SW 1271 (cell line): ENCODE results near the gene FIGNL2.

Source experiments
- DNase-seq, 2 experiments: peaks; one replicate each; lab custom pipeline; 2025; lab: John Stamatoyannopoulos, UW

Gene FIGNL2

DNA sequence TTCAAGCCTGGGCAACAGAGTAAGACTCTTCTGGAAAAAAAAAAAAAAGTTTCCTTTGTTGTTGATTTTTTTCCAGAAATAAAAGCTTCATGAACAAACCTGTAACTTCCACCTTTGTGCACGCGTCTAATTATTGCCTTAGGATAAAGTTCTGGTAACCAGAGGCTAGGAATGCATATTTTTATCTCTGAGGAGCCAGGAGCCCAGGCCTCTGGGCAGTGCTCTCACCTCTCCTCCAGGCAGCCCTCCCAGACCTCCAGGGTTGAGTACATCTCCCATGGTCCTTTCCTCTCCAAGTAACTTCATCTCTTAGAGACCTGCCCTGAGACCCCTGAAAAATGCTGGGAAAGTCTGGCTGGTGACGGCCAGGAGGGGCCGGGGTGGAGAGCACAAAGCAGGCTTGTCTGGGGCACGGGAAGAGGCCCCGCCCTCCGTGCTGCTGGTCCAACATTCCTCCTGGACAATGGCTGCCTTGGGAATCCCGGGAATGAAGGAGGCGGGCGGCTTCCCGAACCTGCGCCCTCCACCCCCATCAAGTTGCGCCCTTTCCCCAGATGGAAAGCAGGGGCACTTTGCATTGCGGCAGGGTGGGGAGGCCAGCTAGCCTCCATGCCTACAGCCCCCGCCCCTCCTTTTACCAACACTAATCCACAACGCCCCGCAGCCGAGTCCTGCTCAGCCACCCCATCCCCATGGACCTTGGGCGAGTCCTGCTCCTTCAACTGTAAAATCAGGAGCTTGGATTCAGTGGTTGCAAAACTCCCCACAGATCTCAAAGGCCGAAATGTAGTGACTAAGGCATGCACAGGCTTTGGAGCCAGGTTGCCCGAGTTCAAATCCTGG is 7.3 kb upstream of the FIGNL2 start:
- DNase-seq: no peak

GRCh38 chr12:51852404-51853137 is 4.1 kb upstream of the FIGNL2 start:
- no peak for DNase-seq

DNA sequence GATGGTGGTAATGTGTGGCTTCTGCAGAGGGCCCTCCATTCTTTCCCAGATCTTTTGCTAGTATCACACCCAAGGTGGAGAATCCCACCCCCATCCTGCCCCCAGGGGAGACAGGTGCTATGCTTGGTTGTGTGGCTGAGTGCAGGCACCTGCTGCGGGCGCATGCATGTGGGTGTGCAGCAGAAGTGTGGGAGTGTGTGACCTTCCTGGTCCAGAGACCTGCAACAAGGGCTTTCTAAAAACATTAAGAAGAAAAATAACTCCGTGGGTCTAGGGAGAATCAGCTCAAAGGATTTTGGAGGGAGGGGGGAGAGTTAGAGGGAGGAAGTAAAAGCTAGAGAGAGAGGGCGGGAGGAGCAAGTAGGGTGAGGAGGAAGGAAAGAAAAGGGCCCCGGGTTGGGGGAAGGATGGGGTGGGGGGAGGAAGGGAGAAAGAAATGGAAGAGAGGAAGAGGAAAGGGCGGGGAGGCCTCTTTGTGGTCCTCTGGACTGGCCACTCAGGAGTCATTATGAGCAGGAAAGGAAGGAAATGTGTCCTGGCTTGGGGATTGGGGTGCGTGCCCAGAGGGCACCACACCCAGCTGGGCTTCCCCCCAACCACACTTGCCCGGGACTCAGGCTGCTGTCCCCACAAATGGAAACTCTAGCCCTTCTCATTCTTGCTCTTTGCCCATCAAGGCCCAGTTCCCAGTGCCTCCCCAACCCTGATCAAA is 3.1 kb upstream of the FIGNL2 start:
- no peak for DNase-seq

DNA sequence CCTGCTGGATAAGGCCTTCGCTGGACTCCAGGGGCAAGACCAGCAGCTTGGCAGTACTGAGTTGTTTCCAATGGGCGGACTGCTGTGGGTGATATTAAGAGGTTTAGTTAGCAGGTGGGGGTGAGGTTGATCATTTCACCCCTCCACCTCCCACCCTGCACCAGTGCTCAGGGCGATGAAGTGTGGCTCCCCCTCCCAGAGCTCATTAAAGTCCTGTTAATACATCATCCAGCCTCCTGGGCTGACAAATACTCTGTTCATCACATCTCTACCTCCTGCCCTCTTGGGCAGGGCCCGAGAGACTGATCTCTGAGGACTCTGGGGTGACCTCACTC is 2.4 kb upstream of the FIGNL2 start:
- no peak for DNase-seq

- no peak for DNase-seq
Measured at GRCh38 chr12:51850081-51850964, 1.8 kb upstream of the FIGNL2 start.

GRCh38 chr12:51848841-51849735 is 570 bp upstream of the FIGNL2 start:
- no peak for DNase-seq

- no peak for DNase-seq
Measured at GRCh38 chr12:51847643-51848325, 734 bp downstream of the FIGNL2 start.

GRCh38 chr12:51846911-51847642 is 1.4 kb downstream of the FIGNL2 start:
- no peak for DNase-seq

- DNase-seq: no peak
Measured at GRCh38 chr12:51846271-51846691, 2.2 kb downstream of the FIGNL2 start.

- no peak for DNase-seq
Measured at GRCh38 chr12:51845482-51845881, 3.0 kb downstream of the FIGNL2 start.

DNA sequence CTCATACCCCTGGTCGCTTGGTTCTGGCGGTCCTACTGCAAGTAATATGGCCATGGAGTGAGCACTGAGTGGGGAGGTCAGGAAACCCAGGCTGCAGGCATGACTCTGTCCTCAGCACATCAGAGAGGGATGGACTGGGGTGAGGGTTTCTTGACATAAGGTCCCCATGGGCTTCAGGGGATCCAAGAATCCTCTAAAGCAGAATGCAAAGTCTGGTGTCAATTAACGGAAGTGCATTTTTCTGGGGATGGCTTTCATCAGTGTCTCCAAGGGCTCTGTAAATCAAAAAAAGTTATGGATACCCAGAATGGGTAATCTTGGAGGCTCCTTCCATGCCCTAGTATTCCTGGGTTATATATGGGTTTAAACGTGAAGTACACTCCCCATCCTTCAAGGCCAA is 3.7 kb downstream of the FIGNL2 start:
- DNase-seq: no peak

DNA sequence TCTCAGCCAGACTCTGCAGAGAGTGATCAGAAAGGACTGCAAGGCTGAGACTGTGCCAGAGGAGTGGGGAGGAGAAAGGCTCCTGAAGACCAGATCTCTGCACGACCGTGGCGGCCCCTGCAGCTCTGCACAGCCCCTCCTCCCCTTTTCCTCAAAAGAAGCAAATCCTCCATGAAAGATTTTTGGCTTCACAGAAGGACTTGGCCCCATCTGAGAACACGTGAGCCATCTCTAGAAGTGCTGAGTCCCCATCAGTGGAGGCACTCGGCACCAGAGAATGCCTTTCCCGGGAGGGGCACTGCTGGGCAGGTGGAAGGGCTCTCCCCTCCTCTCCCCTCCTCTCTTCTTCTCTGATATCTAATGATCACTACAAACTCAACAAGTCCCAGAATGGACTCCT is 6.8 kb downstream of the FIGNL2 start:
- no peak for DNase-seq

- DNase-seq: no peak
Measured at GRCh38 chr12:51840966-51841365, 7.6 kb downstream of the FIGNL2 start.

DNA sequence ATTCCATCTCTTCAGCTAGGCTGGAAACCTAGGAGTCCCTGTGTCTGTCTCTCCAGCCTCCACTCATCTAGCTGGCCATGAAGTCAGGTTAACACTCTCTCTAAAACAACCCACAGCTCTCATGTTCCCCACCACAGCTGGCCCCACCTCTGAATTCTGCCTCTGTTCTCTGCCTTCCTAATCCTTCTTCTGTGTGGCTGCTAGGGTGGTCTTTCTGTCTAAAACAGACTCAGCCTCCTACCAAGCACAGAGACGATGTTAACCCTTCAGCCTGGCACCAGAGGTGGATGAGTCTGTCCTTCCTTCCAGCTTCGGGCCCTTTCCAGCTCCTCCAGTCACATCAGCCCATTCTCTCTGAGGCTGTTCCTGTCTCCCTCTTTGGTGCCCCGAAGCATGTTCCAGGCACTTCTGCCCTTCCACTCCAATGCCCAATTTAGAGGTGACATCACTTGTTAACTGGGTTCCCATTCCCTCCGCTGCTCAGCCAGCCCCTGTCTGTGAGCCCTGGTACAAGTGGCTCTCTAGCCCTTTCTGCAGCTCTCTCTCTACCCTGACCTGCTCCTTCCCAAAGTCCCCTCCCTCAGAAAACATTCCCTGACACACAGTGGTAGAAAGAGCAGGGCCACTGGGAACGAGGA is 9.1 kb downstream of the FIGNL2 start:
- DNase-seq: no peak

GRCh38 chr12:51838762-51839161 is 9.8 kb downstream of the FIGNL2 start:
- DNase-seq: no peak

- no peak for DNase-seq
Measured at GRCh38 chr12:51838036-51838435, 10.5 kb downstream of the FIGNL2 start.

GRCh38 chr12:51837286-51837685 is 11.2 kb downstream of the FIGNL2 start:
- no peak for DNase-seq

DNA sequence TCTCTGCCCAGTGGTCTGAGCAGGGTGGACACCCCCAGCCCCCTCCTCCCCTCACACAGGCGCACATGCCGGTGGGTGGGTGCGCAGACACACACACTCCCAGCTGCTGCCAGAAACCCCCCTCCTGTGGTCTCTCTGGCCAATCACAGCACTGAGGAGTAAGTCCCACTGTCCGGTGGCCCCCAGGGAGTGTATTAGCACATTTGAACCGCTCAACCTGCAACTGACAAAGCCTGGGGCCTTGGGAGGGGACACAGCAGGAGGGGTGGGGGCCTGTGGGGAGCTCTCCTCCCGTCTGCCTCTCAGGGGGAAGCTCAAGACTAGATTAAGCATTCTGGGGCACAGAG is 11.7 kb downstream of the FIGNL2 start:
- DNase-seq: no peak
